ENCODE data around the gene STX11.
A peak's percentile ranks its signal among the peaks of the same experiment; 100 is the strongest.

Gene STX11

GRCh38 chr6:144190080-144190479 is 39.8 kb downstream of the STX11 start:
- intact Hi-C loops (cut with micrococcal nuclease), result no loop called here
- no peak overlapping the region for H3K27ac Mint-ChIP-seq
- H3K27me3 Mint-ChIP-seq, result no peaks in the 10 kb centered on the region
- H3K4me3 Mint-ChIP-seq, result no peak overlapping the region
- H3K9me3 Mint-ChIP-seq, result peaks cover 24% of the 10 kb centered on the region
- H3K4me1 Mint-ChIP-seq (ENCODE audit: low read depth), result peaks cover 13% of the 10 kb centered on the region
- H3K36me3 Mint-ChIP-seq (ENCODE audit: low read depth), result peaks cover 29% of the 10 kb centered on the region

GRCh38 chr6:144190593-144190992 is 40.3 kb downstream of the STX11 start:
- Mint-ChIP-seq H3K4me3 (no peak overlapping the region), H3K27ac (no peak overlapping the region), H3K9me3 (peaks cover 24% of the 10 kb centered on the region), H3K27me3 (no peaks in the 10 kb centered on the region), H3K36me3 (ENCODE audit: low read depth) (peaks cover 29% of the 10 kb centered on the region), H3K4me1 (ENCODE audit: low read depth) (peaks cover 13% of the 10 kb centered on the region)
- intact Hi-C loops (cut with micrococcal nuclease), result no loop called here

- peaks cover 21% of the 10 kb centered on the region for H3K9me3 Mint-ChIP-seq
These were observed 42.9 kb downstream of the STX11 start for GRCh38 chr6:144193181-144193580.

GRCh38 chr6:144194293-144194810 is 44.0 kb downstream of the STX11 start:
- intact Hi-C loops (cut with micrococcal nuclease), result no loop called here
- Mint-ChIP-seq H3K27me3 (no peaks in the 10 kb centered on the region), H3K4me3 (no peak overlapping the region), H3K27ac (no peak overlapping the region), H3K9me3 (peaks cover 28% of the 10 kb centered on the region), H3K36me3 (ENCODE audit: low read depth) (no peaks in the 10 kb centered on the region), H3K4me1 (ENCODE audit: low read depth) (peaks cover 6% of the 10 kb centered on the region)

More at GRCh38 chr6:144193181-144193580, 42.9 kb downstream of the STX11 start:
- Mint-ChIP-seq H3K4me1 (ENCODE audit: low read depth) (peaks cover 13% of the 10 kb centered on the region), H3K36me3 (ENCODE audit: low read depth) (peaks cover 10% of the 10 kb centered on the region), H3K27me3 (no peaks in the 10 kb centered on the region), H3K27ac (no peak overlapping the region), H3K4me3 (no peak overlapping the region)
- intact Hi-C loops (cut with micrococcal nuclease), result no loop called here

- intact Hi-C loops (cut with micrococcal nuclease), result no loop called here
- peaks cover 35% of the 10 kb centered on the region for H3K9me3 Mint-ChIP-seq
- H3K4me1 Mint-ChIP-seq (ENCODE audit: low read depth), result peaks cover 4% of the 10 kb centered on the region
- no peaks in the 10 kb centered on the region for H3K27me3 Mint-ChIP-seq
- H3K4me3 Mint-ChIP-seq, result no peak overlapping the region
- no peaks in the 10 kb centered on the region for H3K36me3 Mint-ChIP-seq (ENCODE audit: low read depth)
- no peak overlapping the region for H3K27ac Mint-ChIP-seq
These were observed 45.5 kb downstream of the STX11 start for GRCh38 chr6:144195671-144196270.

- Mint-ChIP-seq H3K9me3 (peaks cover 47% of the 10 kb centered on the region), H3K4me1 (ENCODE audit: low read depth) (no peaks in the 10 kb centered on the region), H3K27me3 (no peaks in the 10 kb centered on the region), H3K4me3 (no peak overlapping the region), H3K27ac (no peak overlapping the region), H3K36me3 (ENCODE audit: low read depth) (no peaks in the 10 kb centered on the region)
- intact Hi-C loops (cut with micrococcal nuclease), result no loop called here
These were observed 47.6 kb downstream of the STX11 start for GRCh38 chr6:144197919-144198318.

- H3K4me3 Mint-ChIP-seq, result no peak overlapping the region
- no peaks in the 10 kb centered on the region for H3K36me3 Mint-ChIP-seq (ENCODE audit: low read depth)
- H3K27me3 Mint-ChIP-seq, result no peaks in the 10 kb centered on the region
- no peaks in the 10 kb centered on the region for H3K4me1 Mint-ChIP-seq (ENCODE audit: low read depth)
- intact Hi-C loops (cut with micrococcal nuclease), result no loop called here
- H3K9me3 Mint-ChIP-seq, result peaks cover 79% of the 10 kb centered on the region
- H3K27ac Mint-ChIP-seq, result no peak overlapping the region
These were observed 52.7 kb downstream of the STX11 start for GRCh38 chr6:144202879-144203468.

GRCh38 chr6:144211160-144211559 is 60.8 kb downstream of the STX11 start:
- H3K4me3 Mint-ChIP-seq, result no peak overlapping the region

GRCh38 chr6:144213315-144213714 is 63.0 kb downstream of the STX11 start:
- Mint-ChIP-seq H3K9me3 (no peaks in the 10 kb centered on the region), H3K36me3 (ENCODE audit: low read depth) (no peaks in the 10 kb centered on the region), H3K27ac (no peak overlapping the region), H3K27me3 (no peaks in the 10 kb centered on the region), H3K4me1 (ENCODE audit: low read depth) (peaks cover 31% of the 10 kb centered on the region), H3K4me3 (no peak overlapping the region)
- intact Hi-C loops (cut with micrococcal nuclease), result no loop called here

More at GRCh38 chr6:144211160-144211559, 60.8 kb downstream of the STX11 start:
- Mint-ChIP-seq H3K36me3 (ENCODE audit: low read depth) (no peaks in the 10 kb centered on the region), H3K27ac (no peak overlapping the region), H3K9me3 (peaks cover 10% of the 10 kb centered on the region), H3K4me1 (ENCODE audit: low read depth) (peaks cover 14% of the 10 kb centered on the region), H3K27me3 (no peaks in the 10 kb centered on the region)
- intact Hi-C loops (cut with micrococcal nuclease), result no loop called here

- H3K4me3 Mint-ChIP-seq, result no peak overlapping the region
- intact Hi-C loops (cut with micrococcal nuclease), result no loop called here
- H3K36me3 Mint-ChIP-seq (ENCODE audit: low read depth), result no peaks in the 10 kb centered on the region
- H3K27me3 Mint-ChIP-seq, result no peaks in the 10 kb centered on the region
- peaks cover 35% of the 10 kb centered on the region for H3K4me1 Mint-ChIP-seq (ENCODE audit: low read depth)
- no peak overlapping the region for H3K27ac Mint-ChIP-seq
- no peaks in the 10 kb centered on the region for H3K9me3 Mint-ChIP-seq
These were observed 63.7 kb downstream of the STX11 start for GRCh38 chr6:144214029-144214428.

- H3K27ac Mint-ChIP-seq, result peak overlapping the region; percentile 93
- peaks cover 35% of the 10 kb centered on the region for H3K4me1 Mint-ChIP-seq (ENCODE audit: low read depth)
These were observed 64.5 kb downstream of the STX11 start for GRCh38 chr6:144214622-144215401.

GRCh38 chr6:144215402-144215931 is 65.2 kb downstream of the STX11 start:
- Mint-ChIP-seq H3K27me3 (no peaks in the 10 kb centered on the region), H3K27ac (peak overlapping the region; percentile 93), H3K4me3 (peak overlapping the region; percentile 87), H3K4me1 (ENCODE audit: low read depth) (peaks cover 35% of the 10 kb centered on the region), H3K9me3 (no peaks in the 10 kb centered on the region), H3K36me3 (ENCODE audit: low read depth) (no peaks in the 10 kb centered on the region)
- intact Hi-C loops (cut with micrococcal nuclease), result loop anchor here (5.0 kb wide), 1 partner anchor 267 kb away; no protein-coding TSS in a partner anchor

More at GRCh38 chr6:144214622-144215401, 64.5 kb downstream of the STX11 start:
- no peaks in the 10 kb centered on the region for H3K36me3 Mint-ChIP-seq (ENCODE audit: low read depth)
- intact Hi-C loops (cut with micrococcal nuclease), result loop anchor here (5.0 kb wide), 1 partner anchor 267 kb away; no protein-coding TSS in a partner anchor
- H3K4me3 Mint-ChIP-seq, result peak overlapping the region; percentile 87
- H3K9me3 Mint-ChIP-seq, result no peaks in the 10 kb centered on the region
- no peaks in the 10 kb centered on the region for H3K27me3 Mint-ChIP-seq

- Mint-ChIP-seq H3K4me1 (ENCODE audit: low read depth) (peaks cover 35% of the 10 kb centered on the region), H3K27me3 (no peaks in the 10 kb centered on the region), H3K4me3 (peak overlapping the region; percentile 87), H3K36me3 (ENCODE audit: low read depth) (no peaks in the 10 kb centered on the region), H3K27ac (peak overlapping the region; percentile 93), H3K9me3 (no peaks in the 10 kb centered on the region)
- intact Hi-C loops (cut with micrococcal nuclease), result loop anchor here (1.0 to 5.0 kb wide), 3 partner anchors 65 to 266 kb away; partner anchors contain the start of gene UTRN
These were observed 65.8 kb downstream of the STX11 start for GRCh38 chr6:144215932-144216667.

Data from dendritic cell treated with granulocyte-macrophage colony-stimulating factor and Interleukin-4, amounts not matched to agents 40 ng/mL and 50 ng/mL, for 4 days (primary cell).